Measurements from ENCODE around the gene TCF12.
A peak's percentile ranks its signal among the peaks of the same experiment; 100 is the strongest.

TCF12 gene

DNA sequence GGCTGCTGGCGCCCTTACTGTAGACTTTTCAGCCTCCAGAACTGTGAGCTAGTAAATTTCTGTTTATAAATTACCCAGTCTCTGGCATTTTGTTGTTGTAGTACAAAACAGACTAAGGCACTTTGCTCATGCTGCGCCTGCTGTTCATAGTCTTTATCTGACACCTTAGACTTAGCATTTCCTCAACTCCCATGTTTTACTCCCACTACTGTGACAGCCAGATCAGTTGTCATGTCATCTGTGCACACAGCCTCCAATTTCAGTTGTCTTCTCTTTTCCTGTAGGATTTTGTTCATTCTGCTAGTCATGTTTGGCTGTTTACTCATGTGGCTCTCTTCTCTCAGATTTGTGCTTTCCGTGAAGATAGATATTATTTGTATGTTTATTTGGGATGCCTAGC is 62.0 kb downstream of the TCF12 start:
- Histone ChIP-seq H3K9me3 (ENCODE audit: control insufficient read depth in 1 of 2, low read length in 2 of 2) (no peaks in the 10 kb centered on the region), H3K4me3 (ENCODE audit: low read depth in 1 of 2, low read length in 2 of 2) (no peak overlapping the region), H3K36me3 (ENCODE audit: control insufficient read depth in 1 of 2, insufficient read depth in 2 of 2, low read length in 2 of 2) (no peaks in the 10 kb centered on the region), H3K4me1 (ENCODE audit: control insufficient read depth in 1 of 2, insufficient read depth in 2 of 2, low read length in 2 of 2) (peaks cover 4 to 33% of the 10 kb centered on the region in 2 donors), H3K27me3 (ENCODE audit: low read depth, low read length) (no peaks in the 10 kb centered on the region), H3K27ac (ENCODE audit: low read length) (no peak overlapping the region)

DNA sequence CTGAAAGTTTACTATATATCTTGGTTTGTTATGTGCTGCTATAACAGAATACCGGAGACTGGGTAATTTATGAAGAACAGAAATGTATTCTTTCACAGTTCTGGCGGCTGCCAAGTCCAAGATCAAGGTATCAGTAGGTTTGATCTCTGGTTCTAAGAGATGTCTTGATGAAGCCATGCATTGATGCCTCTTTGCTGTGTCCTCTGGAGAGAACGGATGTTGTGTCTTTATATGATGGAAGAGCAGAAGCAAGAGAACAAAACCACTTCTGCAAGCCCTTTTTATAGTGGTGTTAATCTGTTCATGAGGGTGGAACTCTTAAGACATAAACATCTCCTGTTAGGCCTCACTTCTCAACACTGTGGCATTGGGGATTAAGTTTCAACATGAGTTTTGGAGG is 62.7 kb downstream of the TCF12 start:
- Histone ChIP-seq H3K27ac (ENCODE audit: low read length) (no peak overlapping the region), H3K4me1 (ENCODE audit: control insufficient read depth in 1 of 2, insufficient read depth in 2 of 2, low read length in 2 of 2) (peaks cover 4 to 33% of the 10 kb centered on the region in 2 donors)

DNA sequence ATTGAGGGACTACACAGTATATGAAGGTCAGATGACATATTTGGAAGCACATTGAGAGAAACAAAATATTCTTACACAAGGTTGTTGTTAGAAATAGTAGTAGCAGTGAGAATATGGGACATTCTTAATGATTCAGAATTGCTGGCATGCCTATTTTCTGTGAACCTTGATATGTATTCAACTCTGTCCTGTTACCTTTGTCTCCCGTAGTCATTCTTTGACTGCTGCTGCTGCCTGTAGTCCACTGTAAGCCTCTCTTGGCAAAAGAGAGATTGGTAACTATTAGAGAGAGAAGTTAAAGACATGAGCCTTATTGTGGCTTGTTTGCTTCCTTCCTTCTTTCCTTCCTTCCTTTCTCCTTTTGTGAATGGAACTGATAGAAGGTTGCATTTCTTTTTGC is 64.5 kb downstream of the TCF12 start:
- Histone ChIP-seq H3K36me3 (ENCODE audit: control insufficient read depth in 1 of 2, insufficient read depth in 2 of 2, low read length in 2 of 2) (no peaks in the 10 kb centered on the region), H3K4me3 (ENCODE audit: low read depth in 1 of 2, low read length in 2 of 2) (no peak overlapping the region), H3K27me3 (ENCODE audit: low read depth, low read length) (no peaks in the 10 kb centered on the region), H3K9me3 (ENCODE audit: control insufficient read depth in 1 of 2, low read length in 2 of 2) (no peaks in the 10 kb centered on the region), H3K4me1 (ENCODE audit: control insufficient read depth in 1 of 2, insufficient read depth in 2 of 2, low read length in 2 of 2) (peaks cover 4 to 33% of the 10 kb centered on the region in 2 donors), H3K27ac (ENCODE audit: low read length) (no peak overlapping the region)

More for the DNA sequence above, 62.7 kb downstream of the TCF12 start:
- Histone ChIP-seq H3K36me3 (ENCODE audit: control insufficient read depth in 1 of 2, insufficient read depth in 2 of 2, low read length in 2 of 2) (no peaks in the 10 kb centered on the region), H3K4me3 (ENCODE audit: low read depth in 1 of 2, low read length in 2 of 2) (no peak overlapping the region), H3K27me3 (ENCODE audit: low read depth, low read length) (no peaks in the 10 kb centered on the region), H3K9me3 (ENCODE audit: control insufficient read depth in 1 of 2, low read length in 2 of 2) (no peaks in the 10 kb centered on the region)

DNA sequence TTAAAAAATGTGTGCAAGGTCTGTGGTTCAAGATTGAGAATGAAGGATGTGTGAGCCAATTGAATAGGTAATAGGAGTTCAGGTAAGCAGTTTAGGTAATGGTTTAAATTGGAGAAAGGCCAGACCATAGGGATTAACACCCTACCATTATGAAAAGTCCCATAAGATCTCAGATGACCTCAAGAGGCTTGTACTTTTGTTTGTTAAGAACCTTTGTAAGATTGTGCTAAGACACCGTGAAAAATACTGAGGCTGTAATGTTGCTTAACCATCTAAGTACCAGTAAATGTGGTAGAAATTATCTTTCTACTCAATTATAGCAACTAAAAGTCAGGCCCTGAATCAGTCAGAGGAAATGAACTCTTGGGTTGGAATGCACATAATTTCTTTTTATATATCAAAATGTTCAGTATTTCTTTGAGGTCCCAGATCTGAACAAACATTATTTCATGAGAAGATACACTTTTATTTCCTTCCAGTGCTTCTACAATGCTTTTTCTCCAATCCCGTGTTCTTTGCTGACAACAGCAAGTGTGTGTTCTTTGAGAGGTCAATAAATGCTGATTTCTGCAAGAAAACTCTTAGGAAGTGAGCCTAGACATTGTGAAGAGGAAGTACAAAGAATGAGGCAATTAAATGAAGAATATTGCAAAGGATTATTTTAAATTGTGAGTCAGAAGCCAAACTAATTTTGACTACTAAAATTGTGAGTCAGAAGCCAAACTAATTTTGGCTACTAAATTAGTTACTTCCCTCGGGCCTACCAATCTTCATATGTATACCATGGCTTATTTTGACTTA is 66.4 kb downstream of the TCF12 start:
- no peak overlapping the region for H3K4me3 ChIP-seq (ENCODE audit: low read depth in 1 of 2, low read length in 2 of 2)
- H3K27me3 ChIP-seq (ENCODE audit: low read depth, low read length), result no peaks in the 10 kb centered on the region
- peak overlapping the region; percentile 10 for H3K27ac ChIP-seq (ENCODE audit: low read length)
- no peaks in the 10 kb centered on the region for H3K36me3 ChIP-seq (ENCODE audit: control insufficient read depth in 1 of 2, insufficient read depth in 2 of 2, low read length in 2 of 2)
- H3K4me1 ChIP-seq (ENCODE audit: control insufficient read depth in 1 of 2, insufficient read depth in 2 of 2, low read length in 2 of 2), result peaks cover 10 to 49% of the 10 kb centered on the region in 2 donors
- H3K9me3 ChIP-seq (ENCODE audit: control insufficient read depth in 1 of 2, low read length in 2 of 2), result no peaks in the 10 kb centered on the region

DNA sequence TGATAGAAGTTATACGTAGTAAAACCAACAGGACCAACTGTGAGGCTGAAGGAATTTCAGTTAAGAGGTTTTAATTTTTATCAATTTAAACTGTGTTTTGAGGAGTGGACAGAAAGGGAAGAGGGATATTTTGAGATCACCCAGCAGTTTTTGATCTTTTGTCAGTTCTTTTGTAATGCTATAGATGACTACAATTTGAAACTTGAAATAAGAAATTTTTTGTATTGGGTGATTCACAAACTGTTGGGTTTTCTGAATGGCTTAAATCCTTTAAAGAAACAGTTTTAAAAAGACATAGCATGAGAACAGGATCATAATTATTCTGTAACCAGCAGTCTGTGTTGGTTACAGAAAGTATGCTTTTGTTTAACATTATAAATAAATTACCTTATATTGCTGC is 67.4 kb downstream of the TCF12 start:
- Histone ChIP-seq H3K36me3 (ENCODE audit: control insufficient read depth in 1 of 2, insufficient read depth in 2 of 2, low read length in 2 of 2) (no peaks in the 10 kb centered on the region), H3K4me1 (ENCODE audit: control insufficient read depth in 1 of 2, insufficient read depth in 2 of 2, low read length in 2 of 2) (peaks cover 10 to 41% of the 10 kb centered on the region in 2 donors), H3K4me3 (ENCODE audit: low read depth in 1 of 2, low read length in 2 of 2) (no peak overlapping the region), H3K27ac (ENCODE audit: low read length) (peak overlapping the region; percentile 10), H3K27me3 (ENCODE audit: low read depth, low read length) (no peaks in the 10 kb centered on the region), H3K9me3 (ENCODE audit: control insufficient read depth in 1 of 2, low read length in 2 of 2) (no peaks in the 10 kb centered on the region)

DNA sequence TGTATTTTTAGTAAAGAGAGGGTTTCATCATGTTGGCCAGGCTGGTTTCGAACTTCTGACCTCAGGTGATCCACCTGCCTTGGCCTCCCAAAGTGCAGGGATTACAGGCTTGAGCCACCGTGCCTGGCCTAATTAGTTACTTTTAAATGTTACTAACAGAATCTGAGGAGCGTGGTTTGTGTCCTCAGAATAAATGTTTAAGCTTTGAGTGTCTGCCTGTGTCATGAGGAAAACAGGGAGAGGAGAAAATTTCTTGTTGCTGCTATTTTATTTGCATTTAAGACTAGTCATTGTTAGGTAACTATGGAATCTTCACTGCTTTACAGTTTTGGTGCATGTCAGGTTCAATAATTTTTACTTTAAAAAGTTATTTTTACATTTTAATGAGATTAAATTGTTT is 68.8 kb downstream of the TCF12 start:
- Histone ChIP-seq H3K36me3 (ENCODE audit: control insufficient read depth in 1 of 2, insufficient read depth in 2 of 2, low read length in 2 of 2) (no peaks in the 10 kb centered on the region), H3K27me3 (ENCODE audit: low read depth, low read length) (no peaks in the 10 kb centered on the region), H3K4me3 (ENCODE audit: low read depth in 1 of 2, low read length in 2 of 2) (no peak overlapping the region), H3K27ac (ENCODE audit: low read length) (no peak overlapping the region), H3K9me3 (ENCODE audit: control insufficient read depth in 1 of 2, low read length in 2 of 2) (no peaks in the 10 kb centered on the region), H3K4me1 (ENCODE audit: control insufficient read depth in 1 of 2, insufficient read depth in 2 of 2, low read length in 2 of 2) (peaks cover 7 to 30% of the 10 kb centered on the region in 2 donors)

DNA sequence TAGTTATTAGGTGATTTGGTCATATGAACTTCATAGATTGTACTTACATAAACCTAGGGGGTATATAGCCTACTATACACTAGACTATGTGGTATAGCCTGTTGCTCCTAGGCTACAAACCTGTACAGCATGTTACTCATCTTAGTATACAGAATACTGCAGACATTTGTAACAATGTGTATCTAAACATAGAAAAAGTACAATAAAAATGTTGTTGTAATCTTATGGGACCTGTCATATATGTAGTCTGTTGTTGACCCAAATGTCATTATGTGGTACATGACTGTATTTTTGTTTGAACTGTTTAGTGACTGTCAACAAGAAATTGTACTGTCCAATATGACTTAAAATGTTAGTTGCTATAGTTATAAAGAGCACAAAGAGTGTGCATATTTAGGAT is 69.8 kb downstream of the TCF12 start:
- Histone ChIP-seq H3K4me3 (ENCODE audit: low read depth in 1 of 2, low read length in 2 of 2) (no peak overlapping the region), H3K27me3 (ENCODE audit: low read depth, low read length) (no peaks in the 10 kb centered on the region), H3K27ac (ENCODE audit: low read length) (no peak overlapping the region), H3K9me3 (ENCODE audit: control insufficient read depth in 1 of 2, low read length in 2 of 2) (no peaks in the 10 kb centered on the region), H3K4me1 (ENCODE audit: control insufficient read depth in 1 of 2, insufficient read depth in 2 of 2, low read length in 2 of 2) (peaks cover 7 to 30% of the 10 kb centered on the region in 2 donors), H3K36me3 (ENCODE audit: control insufficient read depth in 1 of 2, insufficient read depth in 2 of 2, low read length in 2 of 2) (no peaks in the 10 kb centered on the region)

DNA sequence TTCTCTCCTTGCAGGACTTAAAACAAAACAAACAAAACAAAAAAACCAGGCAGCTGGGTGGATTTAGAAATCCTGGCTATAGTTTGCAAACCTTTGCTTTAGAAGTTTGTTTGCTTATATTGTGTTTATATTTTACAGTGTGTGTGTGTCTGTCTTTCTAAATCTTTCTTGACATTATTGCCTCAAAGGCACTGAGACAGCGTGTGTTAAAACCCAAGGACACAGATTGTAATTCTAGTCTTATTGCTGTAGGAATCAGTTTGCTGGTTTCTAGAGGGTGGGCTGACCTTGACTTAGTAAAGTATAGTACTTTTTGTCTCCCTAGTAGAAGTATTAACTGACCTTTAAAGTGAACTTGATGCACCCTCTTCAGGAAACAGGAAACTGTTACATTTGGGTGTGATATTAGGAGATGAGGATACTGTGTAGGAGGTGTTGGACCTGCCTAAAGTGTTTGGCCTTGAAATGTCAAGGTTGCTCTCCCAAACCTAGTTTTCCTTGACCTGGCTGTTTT is 71.0 kb downstream of the TCF12 start:
- H3K9me3 ChIP-seq (ENCODE audit: control insufficient read depth in 1 of 2, low read length in 2 of 2), result no peaks in the 10 kb centered on the region
- no peaks in the 10 kb centered on the region for H3K36me3 ChIP-seq (ENCODE audit: control insufficient read depth in 1 of 2, insufficient read depth in 2 of 2, low read length in 2 of 2)
- no peak overlapping the region for H3K4me3 ChIP-seq (ENCODE audit: low read depth in 1 of 2, low read length in 2 of 2)
- H3K27ac ChIP-seq (ENCODE audit: low read length), result no peak overlapping the region
- H3K27me3 ChIP-seq (ENCODE audit: low read depth, low read length), result no peaks in the 10 kb centered on the region
- H3K4me1 ChIP-seq (ENCODE audit: control insufficient read depth in 1 of 2, insufficient read depth in 2 of 2, low read length in 2 of 2), result peaks cover 7 to 24% of the 10 kb centered on the region in 2 donors

DNA sequence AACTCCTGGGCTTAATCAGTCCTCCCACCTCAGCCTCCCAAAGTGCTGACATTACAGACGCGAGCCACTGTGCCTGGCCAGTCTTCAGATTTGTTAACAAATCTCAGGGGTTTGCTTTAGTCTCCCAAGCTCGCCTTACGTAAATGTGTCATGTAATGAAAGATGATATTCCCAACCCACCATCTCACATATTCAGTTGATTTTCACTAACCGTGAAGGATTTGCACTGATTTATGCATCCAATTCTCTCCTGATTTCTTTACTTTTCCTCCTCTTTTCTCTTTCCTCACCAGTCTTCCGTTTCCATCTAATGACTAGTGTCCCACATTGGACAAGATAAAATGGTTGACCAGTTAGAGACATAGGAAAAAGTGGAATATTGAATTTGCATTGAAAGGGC is 72.6 kb downstream of the TCF12 start:
- Histone ChIP-seq H3K9me3 (ENCODE audit: control insufficient read depth in 1 of 2, low read length in 2 of 2) (no peaks in the 10 kb centered on the region), H3K27ac (ENCODE audit: low read length) (no peak overlapping the region), H3K27me3 (ENCODE audit: low read depth, low read length) (no peaks in the 10 kb centered on the region), H3K4me3 (ENCODE audit: low read depth in 1 of 2, low read length in 2 of 2) (no peak overlapping the region), H3K4me1 (ENCODE audit: control insufficient read depth in 1 of 2, insufficient read depth in 2 of 2, low read length in 2 of 2) (peaks cover 7 to 17% of the 10 kb centered on the region in 2 donors), H3K36me3 (ENCODE audit: control insufficient read depth in 1 of 2, insufficient read depth in 2 of 2, low read length in 2 of 2) (no peaks in the 10 kb centered on the region)

DNA sequence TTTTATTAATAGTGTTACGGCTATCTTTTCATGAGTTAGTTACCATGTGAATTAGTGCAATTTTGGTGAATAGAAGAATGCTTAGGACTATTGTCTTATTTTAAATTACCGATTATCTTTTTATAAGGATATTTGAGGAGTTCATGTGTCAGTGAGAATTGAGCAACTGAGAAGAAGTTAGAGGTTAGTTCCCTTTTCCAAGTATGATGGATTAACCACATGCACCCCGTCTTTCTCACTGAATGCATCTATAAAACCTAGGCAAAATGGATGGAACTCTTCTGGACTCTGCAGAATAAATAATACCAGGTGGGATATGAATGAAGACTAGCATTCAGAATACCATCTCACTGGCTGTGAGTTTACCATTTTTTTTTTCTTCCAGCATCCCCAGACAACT is 74.3 kb downstream of the TCF12 start:
- no peaks in the 10 kb centered on the region for H3K27me3 ChIP-seq (ENCODE audit: low read depth, low read length)
- H3K4me1 ChIP-seq (ENCODE audit: control insufficient read depth in 1 of 2, insufficient read depth in 2 of 2, low read length in 2 of 2), result peaks cover 7 to 17% of the 10 kb centered on the region in 2 donors
- H3K4me3 ChIP-seq (ENCODE audit: low read depth in 1 of 2, low read length in 2 of 2), result no peak overlapping the region
- H3K27ac ChIP-seq (ENCODE audit: low read length), result no peak overlapping the region
- no peaks in the 10 kb centered on the region for H3K9me3 ChIP-seq (ENCODE audit: control insufficient read depth in 1 of 2, low read length in 2 of 2)
- H3K36me3 ChIP-seq (ENCODE audit: control insufficient read depth in 1 of 2, insufficient read depth in 2 of 2, low read length in 2 of 2), result no peaks in the 10 kb centered on the region

DNA sequence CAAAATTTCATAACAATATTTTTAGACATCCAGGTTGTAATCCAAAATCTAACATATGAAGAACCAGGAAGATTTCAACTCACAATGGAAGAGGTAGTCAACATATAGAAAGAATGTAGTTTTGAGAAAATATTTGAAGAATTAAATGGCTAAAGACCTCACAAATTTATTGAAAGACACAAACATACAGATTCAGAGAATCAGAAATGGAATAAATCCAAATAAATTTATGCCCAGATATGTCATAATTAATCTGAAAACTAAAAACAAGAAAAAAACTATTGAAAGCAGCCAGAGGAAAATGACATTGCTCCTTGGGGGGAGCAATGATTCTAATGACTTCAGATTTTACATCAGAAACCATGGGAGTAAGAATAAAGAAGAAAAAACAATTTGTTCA is 75.8 kb downstream of the TCF12 start:
- Histone ChIP-seq H3K4me1 (ENCODE audit: control insufficient read depth in 1 of 2, insufficient read depth in 2 of 2, low read length in 2 of 2) (peaks cover 4 to 7% of the 10 kb centered on the region in 2 donors), H3K27me3 (ENCODE audit: low read depth, low read length) (no peaks in the 10 kb centered on the region)

DNA sequence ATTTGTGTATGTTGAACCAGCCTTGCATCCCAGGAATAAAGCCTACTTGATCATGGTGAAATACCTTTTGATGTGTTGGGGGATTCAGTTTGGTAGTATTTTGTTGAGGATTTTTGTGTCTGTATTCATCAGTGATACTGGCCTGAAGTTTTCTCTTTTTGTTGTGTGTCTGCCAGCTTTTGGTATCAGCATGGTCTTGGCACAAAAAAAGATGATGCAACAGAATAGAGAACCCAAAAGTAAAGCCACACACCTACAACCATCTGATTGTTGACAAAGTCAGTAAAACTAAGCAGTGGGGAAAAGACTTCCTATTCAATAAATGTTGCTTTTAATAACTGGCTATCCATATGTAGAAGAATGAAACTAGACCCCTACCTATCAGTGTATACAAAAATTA is 77.6 kb downstream of the TCF12 start:
- Histone ChIP-seq H3K36me3 (ENCODE audit: control insufficient read depth in 1 of 2, insufficient read depth in 2 of 2, low read length in 2 of 2) (no peaks in the 10 kb centered on the region), H3K4me3 (ENCODE audit: low read depth in 1 of 2, low read length in 2 of 2) (no peak overlapping the region), H3K9me3 (ENCODE audit: control insufficient read depth in 1 of 2, low read length in 2 of 2) (no peaks in the 10 kb centered on the region)

More for the DNA sequence above, 75.8 kb downstream of the TCF12 start:
- no peaks in the 10 kb centered on the region for H3K9me3 ChIP-seq (ENCODE audit: control insufficient read depth in 1 of 2, low read length in 2 of 2)
- no peak overlapping the region for H3K4me3 ChIP-seq (ENCODE audit: low read depth in 1 of 2, low read length in 2 of 2)
- no peak overlapping the region for H3K27ac ChIP-seq (ENCODE audit: low read length)
- no peaks in the 10 kb centered on the region for H3K36me3 ChIP-seq (ENCODE audit: control insufficient read depth in 1 of 2, insufficient read depth in 2 of 2, low read length in 2 of 2)

More for the DNA sequence above, 77.6 kb downstream of the TCF12 start:
- Histone ChIP-seq H3K4me1 (ENCODE audit: control insufficient read depth in 1 of 2, insufficient read depth in 2 of 2, low read length in 2 of 2) (no peaks in the 10 kb centered on the region), H3K27me3 (ENCODE audit: low read depth, low read length) (no peaks in the 10 kb centered on the region), H3K27ac (ENCODE audit: low read length) (no peak overlapping the region)

Data from muscle layer of duodenum (tissue), 2 donors.